NT2/D1 (cell line): ENCODE results near the gene IQSEC1.
A peak's percentile ranks its signal among the peaks of the same experiment; 100 is the strongest.

ENCODE experiments used
- DNase-seq: peaks from one replicate; pipeline ENCODE4 v3.0.0-alpha.2; 2011; ENCODE audit warnings: low read depth, low spot score
- H3K27me3 ChIP-seq: 2 replicates; pipeline ENCODE4 v1.6.0; 2011; ENCODE audit warnings: mild to moderate bottlenecking; ENCODE audit not compliant: insufficient read length, insufficient read depth
- H3K36me3 ChIP-seq: 2 replicates; pipeline ENCODE4 v1.6.1; 2011; ENCODE audit warnings: mild to moderate bottlenecking, low read length, mixed read lengths; ENCODE audit not compliant: insufficient read depth, insufficient read length
- H3K4me1 ChIP-seq: 2 replicates; pipeline ENCODE4 v1.5.1; 2011; ENCODE audit not compliant: insufficient read depth, insufficient read length
- H3K4me3 ChIP-seq: 2 replicates; pipeline ENCODE4 v1.5.1; 2011; ENCODE audit warnings: low read depth; ENCODE audit not compliant: insufficient read length
- H3K9ac ChIP-seq: 2 replicates; pipeline ENCODE4 v1.6.0; 2011; ENCODE audit warnings: low read depth; ENCODE audit not compliant: insufficient read length
- H3K9me3 ChIP-seq: 2 replicates; pipeline ENCODE4 v1.5.1; 2011; ENCODE audit warnings: mild to moderate bottlenecking, low read length; ENCODE audit not compliant: insufficient read depth
- SUZ12 ChIP-seq: IDR thresholded peaks from 2 replicates; pipeline ENCODE4 v1.6.1; 2011; ENCODE audit not compliant: insufficient read length, insufficient read depth; ENCODE audit errors: extremely low read depth
- YY1 ChIP-seq: IDR thresholded peaks from 2 replicates; pipeline ENCODE4 v1.6.1; 2011; ENCODE audit not compliant: insufficient read length, insufficient read depth
- ZNF274 ChIP-seq: IDR thresholded peaks from 2 replicates; pipeline ENCODE4 v1.6.1; 2011; ENCODE audit warnings: mild to moderate bottlenecking, low read depth, low read length

The IQSEC1 gene

DNA sequence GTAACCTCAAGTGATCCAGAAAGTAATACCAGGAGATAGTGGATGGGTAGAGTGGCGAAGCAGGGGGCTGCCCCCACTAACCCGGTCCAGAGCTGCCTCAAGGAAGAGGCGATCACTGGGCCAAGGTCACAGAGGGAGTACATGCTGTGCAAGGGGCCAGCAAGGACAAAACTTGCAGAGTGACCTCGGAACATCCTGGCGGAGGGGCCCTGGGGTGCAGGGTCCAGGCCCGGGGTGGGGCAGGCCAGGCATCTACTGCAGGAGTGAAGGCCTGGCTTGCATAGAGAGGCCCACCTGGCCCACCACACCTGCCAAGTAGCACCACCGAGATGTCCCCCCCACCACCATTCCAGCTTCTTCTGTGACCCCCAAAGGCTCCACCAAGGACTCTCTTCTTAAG, 17.6 kb downstream of the IQSEC1 start:
- Histone ChIP-seq H3K9me3 (no peaks in the 10 kb centered on the region), H3K4me3 (no peak overlapping the region), H3K4me1 (peaks cover 31% of the 10 kb centered on the region), H3K27me3 (peaks cover 5% of the 10 kb centered on the region), H3K9ac (no peak overlapping the region), H3K36me3 (no peaks in the 10 kb centered on the region)
- no peak for DNase-seq
- TF ChIP-seq YY1 (no peak), ZNF274 (no peak), SUZ12 (no peak)

DNA sequence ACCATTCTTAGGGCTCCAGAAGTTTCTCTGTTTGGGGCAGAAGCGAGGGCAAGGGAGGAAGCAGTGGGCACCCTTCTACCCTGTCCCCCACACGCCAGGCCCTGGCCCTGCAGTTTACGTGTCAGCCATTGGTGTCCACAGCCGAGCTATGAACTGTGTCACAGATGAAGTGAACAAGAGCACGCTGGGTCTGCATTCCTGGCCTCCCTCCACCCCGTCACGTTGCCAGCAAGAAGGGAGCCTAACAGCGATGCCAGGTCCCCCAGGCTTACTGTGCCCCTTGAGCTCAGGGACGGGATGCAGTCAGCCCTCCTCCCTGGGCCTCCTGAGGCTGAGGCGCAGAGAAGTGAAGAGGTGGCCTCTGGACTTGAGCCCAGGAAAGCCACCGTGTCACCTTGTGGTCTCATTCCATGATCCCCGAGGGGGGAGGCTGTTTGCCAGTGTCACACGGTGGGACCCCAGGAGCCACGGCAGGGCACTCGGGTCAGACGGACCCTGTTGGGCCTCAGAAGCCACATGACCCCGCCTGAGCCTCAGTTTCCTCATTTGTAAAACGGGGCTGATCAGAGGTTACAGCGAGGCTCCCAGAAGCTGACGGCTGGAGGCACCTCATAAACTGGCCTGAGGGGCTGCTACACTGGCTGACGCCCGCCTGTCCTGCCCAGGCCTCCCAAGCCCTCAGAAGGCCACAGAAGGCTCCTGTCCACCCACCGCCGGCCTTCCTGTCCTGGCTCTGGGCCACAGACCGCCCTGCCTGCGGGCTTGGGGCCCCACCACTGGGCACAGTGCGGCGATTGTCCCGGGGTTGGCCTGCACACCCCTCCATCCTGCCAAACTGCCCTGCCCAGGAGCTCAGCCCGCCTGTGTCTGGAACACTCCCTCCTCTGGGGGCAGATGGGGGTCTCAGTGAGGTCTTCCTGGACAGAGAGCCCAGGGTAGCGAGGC, 18.6 kb downstream of the IQSEC1 start:
- peaks cover 23% of the 10 kb centered on the region for H3K4me1 ChIP-seq
- H3K36me3 ChIP-seq, result no peaks in the 10 kb centered on the region
- H3K9me3 ChIP-seq, result no peaks in the 10 kb centered on the region
- H3K27me3 ChIP-seq, result peaks cover 3% of the 10 kb centered on the region
- TF ChIP-seq SUZ12, result no peak
- H3K4me3 ChIP-seq, result no peak overlapping the region
- DNase-seq, result no peak
- H3K9ac ChIP-seq, result no peak overlapping the region

DNA sequence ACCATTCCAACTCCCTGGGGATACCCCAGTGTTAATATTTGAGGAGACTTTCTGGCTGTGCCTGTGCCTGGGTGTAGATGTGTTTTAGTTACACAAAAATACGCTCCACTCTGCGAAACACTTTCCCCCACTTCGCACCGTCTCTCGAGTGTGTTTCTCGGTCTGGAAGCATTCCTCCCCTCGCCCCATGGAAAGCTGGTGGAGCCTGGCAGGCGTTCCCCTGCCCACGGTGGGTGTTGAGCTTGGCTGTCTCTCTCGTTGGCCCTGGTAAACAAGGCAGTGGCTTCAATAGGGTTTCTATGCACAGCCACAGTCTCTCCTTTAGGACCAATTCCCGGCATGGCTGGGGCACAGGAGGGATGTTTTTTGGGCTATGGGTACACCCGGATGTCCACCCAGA, 19.3 kb downstream of the IQSEC1 start:
- Histone ChIP-seq H3K36me3 (no peaks in the 10 kb centered on the region), H3K9me3 (no peaks in the 10 kb centered on the region), H3K4me3 (no peak overlapping the region), H3K4me1 (peaks cover 23% of the 10 kb centered on the region), H3K9ac (no peak overlapping the region), H3K27me3 (peaks cover 2% of the 10 kb centered on the region)
- DNase-seq, result no peak
- TF ChIP-seq ZNF274, result no peak

DNA sequence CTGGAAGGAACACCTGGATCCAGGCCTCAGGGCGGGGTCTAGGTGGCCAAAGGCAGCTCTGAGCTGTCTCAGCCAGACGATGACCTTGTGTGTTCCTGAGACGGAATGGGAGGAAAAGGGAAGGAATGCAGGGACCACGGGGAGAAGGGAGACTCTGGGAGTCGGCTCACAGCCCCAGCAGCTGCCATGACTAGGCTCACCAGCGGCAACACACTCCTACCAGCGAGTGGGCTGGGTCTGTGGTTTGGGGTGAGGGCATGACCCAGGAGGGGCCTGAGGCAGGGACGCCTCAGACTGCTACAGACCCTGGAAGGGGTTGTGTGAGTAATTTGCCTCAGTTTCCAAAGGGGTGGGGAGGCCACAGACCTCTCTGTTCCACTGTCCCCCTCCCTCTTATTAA, 19.8 kb downstream of the IQSEC1 start:
- Histone ChIP-seq H3K9me3 (no peaks in the 10 kb centered on the region), H3K36me3 (no peaks in the 10 kb centered on the region), H3K9ac (no peak overlapping the region), H3K4me3 (no peak overlapping the region), H3K4me1 (peaks cover 19% of the 10 kb centered on the region), H3K27me3 (peaks cover 2% of the 10 kb centered on the region)
- DNase-seq, result no peak
- TF ChIP-seq ZNF274, result no peak
- TF ChIP-seq YY1, result no peak
- TF ChIP-seq SUZ12, result no peak

DNA sequence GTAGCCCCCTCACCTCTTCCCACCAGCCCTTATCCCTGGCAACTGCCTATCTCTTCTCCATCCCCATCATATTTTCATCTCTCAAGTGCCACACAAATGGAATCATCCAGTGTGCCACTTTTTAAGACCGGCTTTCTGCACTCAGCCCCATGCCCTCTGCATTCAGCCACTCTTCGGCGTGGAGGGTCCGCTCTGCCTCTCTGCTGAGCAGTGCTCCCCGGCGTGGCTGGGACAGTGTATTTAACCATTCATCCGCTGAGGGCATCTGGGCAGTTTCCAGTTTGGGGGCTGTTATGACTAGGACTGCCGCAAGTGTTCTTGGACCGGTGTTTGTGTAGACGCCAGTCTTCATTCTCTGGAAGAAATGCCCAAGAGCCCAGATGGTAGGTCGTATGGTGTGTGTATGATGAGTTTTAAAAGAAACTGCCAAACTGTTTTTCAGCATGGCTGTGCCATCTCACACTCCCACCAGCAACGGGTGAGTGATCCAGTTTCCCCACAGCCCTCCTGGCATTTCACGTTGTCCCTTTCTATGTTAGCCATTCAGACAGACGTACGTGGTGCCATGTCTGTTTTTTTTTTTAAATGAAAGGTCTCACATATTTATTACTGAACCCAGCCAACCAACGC, 20.9 kb downstream of the IQSEC1 start:
- Histone ChIP-seq H3K4me3 (no peak overlapping the region), H3K9ac (no peak overlapping the region), H3K27me3 (peaks cover 2% of the 10 kb centered on the region), H3K9me3 (no peaks in the 10 kb centered on the region), H3K36me3 (no peaks in the 10 kb centered on the region), H3K4me1 (peaks cover 12% of the 10 kb centered on the region)
- TF ChIP-seq ZNF274 (no peak), SUZ12 (no peak), YY1 (no peak)
- DNase-seq, result no peak

DNA sequence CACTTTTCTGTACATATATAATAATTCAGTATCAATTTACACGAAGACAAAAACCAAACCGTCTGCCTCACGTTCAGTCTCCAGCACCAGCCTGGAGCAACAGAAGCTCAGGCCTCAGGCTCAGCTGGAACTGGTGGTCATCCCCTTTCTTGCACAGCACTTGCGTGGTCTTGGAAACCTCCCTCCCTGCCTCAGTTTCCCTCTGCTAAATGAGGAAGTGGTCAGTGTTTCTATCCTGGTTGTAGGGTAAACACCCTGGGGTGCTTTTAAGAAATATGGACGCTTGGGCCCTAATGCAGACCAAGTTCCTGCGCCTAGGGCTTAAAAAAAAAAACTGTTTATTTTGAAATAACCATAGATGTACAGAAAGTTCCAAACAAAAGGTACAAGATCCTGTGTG, 21.6 kb downstream of the IQSEC1 start:
- Histone ChIP-seq H3K9ac (no peak overlapping the region), H3K27me3 (peaks cover 2% of the 10 kb centered on the region), H3K36me3 (no peaks in the 10 kb centered on the region), H3K4me1 (peaks cover 9% of the 10 kb centered on the region), H3K9me3 (no peaks in the 10 kb centered on the region), H3K4me3 (no peak overlapping the region)
- TF ChIP-seq SUZ12, result no peak
- no peak for TF ChIP-seq ZNF274
- no peak for TF ChIP-seq YY1
- DNase-seq, result no peak

DNA sequence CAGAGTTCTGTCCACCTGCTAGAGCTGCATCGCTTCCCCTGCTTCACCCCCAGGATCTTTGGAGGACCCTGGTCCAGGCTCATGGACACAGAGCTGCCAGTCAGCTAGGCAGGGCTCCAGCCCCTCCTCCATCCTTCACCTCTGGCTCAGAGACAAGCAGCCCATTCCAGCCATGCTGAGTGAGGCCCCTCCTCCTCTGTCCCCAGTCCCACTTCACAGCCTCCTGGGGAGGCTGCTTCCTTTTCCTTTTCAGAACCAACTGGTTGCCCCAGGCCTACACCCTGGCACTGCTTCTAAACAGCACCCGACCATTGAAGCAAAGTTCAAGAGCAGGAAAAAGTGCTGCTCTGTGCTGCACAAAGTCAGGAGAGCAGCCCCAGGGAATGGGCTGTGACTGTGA, 22.2 kb downstream of the IQSEC1 start:
- Histone ChIP-seq H3K4me3 (no peak overlapping the region), H3K27me3 (peaks cover 2% of the 10 kb centered on the region), H3K9ac (no peak overlapping the region), H3K36me3 (no peaks in the 10 kb centered on the region), H3K9me3 (no peaks in the 10 kb centered on the region), H3K4me1 (peaks cover 9% of the 10 kb centered on the region)
- DNase-seq, result peak; percentile 52
- TF ChIP-seq SUZ12 (no peak), ZNF274 (no peak), YY1 (no peak)
